OCI-LY3 (cell line): ENCODE results near the gene ZNF841.

Experiments used
- H2AFZ ChIP-seq: fragments of 200-600, 300-600 bp; shearing (Covaris generic); 2 replicates; pipeline ENCODE4 v1.6.0; 2014; ENCODE audit warnings: antibody characterized with exemption, low read depth, low read length
- H3K27ac ChIP-seq: fragments of 200-600, 300-600 bp; sonication (generic); 2 replicates; pipeline ENCODE4 v1.5.1; 2014; ENCODE audit warnings: mild to moderate bottlenecking, low read length, moderate library complexity, mixed read lengths
- H3K27me3 ChIP-seq: fragments of 200-600, 300-600 bp; sonication (generic); 2 replicates; pipeline ENCODE4 v1.6.1; 2014; ENCODE audit warnings: low read depth, low read length, mixed read lengths
- H3K36me3 ChIP-seq: fragments of 200-600, 300-600 bp; sonication (generic); replicated peaks from 2 replicates; pipeline ENCODE3; 2014; ENCODE audit warnings: low read depth, low read length, mixed read lengths
- H3K4me1 ChIP-seq: fragments of 300-600, 200-600 bp; sonication (generic); 2 replicates; pipeline ENCODE4 v1.6.1; 2014; ENCODE audit warnings: low read length, mixed read lengths
- H3K4me2 ChIP-seq: fragments of 200-600, 300-600 bp; sonication (generic); 2 replicates; pipeline ENCODE4 v1.6.1; 2014; ENCODE audit warnings: low read length, mixed read lengths
- H3K4me3 ChIP-seq: fragments of 300-600, 200-600 bp; sonication (generic); 2 replicates; pipeline ENCODE4 v1.5.1; 2014; ENCODE audit warnings: antibody characterized with exemption, mild to moderate bottlenecking, low read length, moderate library complexity
- H3K79me2 ChIP-seq: fragments of 300-600, 200-600 bp; shearing (Covaris generic); 2 replicates; pipeline ENCODE4 v1.6.1; 2014; ENCODE audit warnings: mild to moderate bottlenecking, low read length, mixed read lengths
- H3K9ac ChIP-seq: fragments of 300-600, 200-600 bp; shearing (Covaris generic); 2 replicates; pipeline ENCODE4 v1.6.0; 2014; ENCODE audit warnings: mild to moderate bottlenecking, low read length, moderate library complexity
- H3K9me3 ChIP-seq: fragments of 200-600, 300-600 bp; shearing (Covaris generic); 2 replicates; pipeline ENCODE4 v1.6.1; 2014; ENCODE audit warnings: low read length, mixed read lengths; ENCODE audit not compliant: insufficient read depth
- H4K20me1 ChIP-seq: fragments of 200-600, 300-600 bp; sonication (generic); 2 replicates; pipeline ENCODE4 v1.6.1; 2016; ENCODE audit warnings: low read length, mixed read lengths; ENCODE audit not compliant: insufficient read depth
- EZH2phosphoT487 ChIP-seq: fragments of 200-600 bp; shearing (Covaris generic); IDR thresholded peaks from 2 replicates; pipeline ENCODE4 v1.6.1; 2018; ENCODE audit warnings: antibody characterized with exemption, mixed run types, low read depth
- TF ChIP-seq, protein P1 (sequence below): fragments of 200-600, 300-600 bp; sonication (generic); IDR thresholded peaks from 2 replicates; pipeline ENCODE4 v1.5.1; 2014; ENCODE audit warnings: antibody characterized with exemption, low read length, low read depth

ZNF841 gene

DNA sequence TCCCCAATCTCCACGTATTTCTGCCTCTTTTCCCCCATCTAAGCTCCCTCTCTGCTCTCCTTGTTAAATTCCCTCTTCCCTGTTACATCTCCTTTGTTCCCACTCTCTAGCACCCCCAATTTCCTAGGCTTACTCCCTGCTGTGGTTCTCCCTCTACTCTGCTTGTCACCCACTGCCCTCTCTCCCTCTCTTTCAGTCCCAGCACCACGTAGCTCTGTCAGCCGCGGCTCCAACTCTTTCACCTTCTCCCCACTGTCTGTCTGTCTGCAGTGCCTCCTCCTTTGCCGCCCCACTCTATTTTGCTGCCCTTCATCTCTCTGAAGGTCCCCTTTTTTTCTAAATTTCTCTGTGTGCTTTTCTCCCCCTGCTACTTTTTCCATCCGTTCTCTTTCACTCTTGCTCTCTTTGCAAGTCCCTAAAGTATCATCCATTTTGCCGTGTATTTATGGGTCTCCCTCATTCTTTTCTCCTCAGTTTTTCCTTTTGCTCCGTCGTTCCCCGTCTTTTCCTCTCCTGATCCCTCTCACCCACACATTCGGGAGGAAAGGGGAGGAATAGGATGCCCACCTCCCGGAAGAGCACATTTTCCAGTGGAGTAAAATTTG lies 937 bp downstream of the ZNF841 start:
- no peaks in the 10 kb centered on the region for H3K36me3 ChIP-seq
- H3K27ac ChIP-seq, result no peak overlapping the region
- no peak overlapping the region for H2AFZ ChIP-seq
- no peaks in the 10 kb centered on the region for H3K27me3 ChIP-seq
- no peaks in the 10 kb centered on the region for H3K4me1 ChIP-seq
- H3K9me3 ChIP-seq, result peaks cover 12% of the 10 kb centered on the region; the same call in 1 of the 2 replicates
- no peak overlapping the region for H3K4me3 ChIP-seq
- no peaks in the 10 kb centered on the region for H4K20me1 ChIP-seq
- H3K79me2 ChIP-seq, result no peaks in the 10 kb centered on the region
- H3K9ac ChIP-seq, result no peak overlapping the region
- no peak overlapping the region for H3K4me2 ChIP-seq
- TF ChIP-seq, protein P1, sequence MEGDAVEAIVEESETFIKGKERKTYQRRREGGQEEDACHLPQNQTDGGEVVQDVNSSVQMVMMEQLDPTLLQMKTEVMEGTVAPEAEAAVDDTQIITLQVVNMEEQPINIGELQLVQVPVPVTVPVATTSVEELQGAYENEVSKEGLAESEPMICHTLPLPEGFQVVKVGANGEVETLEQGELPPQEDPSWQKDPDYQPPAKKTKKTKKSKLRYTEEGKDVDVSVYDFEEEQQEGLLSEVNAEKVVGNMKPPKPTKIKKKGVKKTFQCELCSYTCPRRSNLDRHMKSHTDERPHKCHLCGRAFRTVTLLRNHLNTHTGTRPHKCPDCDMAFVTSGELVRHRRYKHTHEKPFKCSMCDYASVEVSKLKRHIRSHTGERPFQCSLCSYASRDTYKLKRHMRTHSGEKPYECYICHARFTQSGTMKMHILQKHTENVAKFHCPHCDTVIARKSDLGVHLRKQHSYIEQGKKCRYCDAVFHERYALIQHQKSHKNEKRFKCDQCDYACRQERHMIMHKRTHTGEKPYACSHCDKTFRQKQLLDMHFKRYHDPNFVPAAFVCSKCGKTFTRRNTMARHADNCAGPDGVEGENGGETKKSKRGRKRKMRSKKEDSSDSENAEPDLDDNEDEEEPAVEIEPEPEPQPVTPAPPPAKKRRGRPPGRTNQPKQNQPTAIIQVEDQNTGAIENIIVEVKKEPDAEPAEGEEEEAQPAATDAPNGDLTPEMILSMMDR, result no peak
- TF ChIP-seq EZH2phosphoT487, result no peak

DNA sequence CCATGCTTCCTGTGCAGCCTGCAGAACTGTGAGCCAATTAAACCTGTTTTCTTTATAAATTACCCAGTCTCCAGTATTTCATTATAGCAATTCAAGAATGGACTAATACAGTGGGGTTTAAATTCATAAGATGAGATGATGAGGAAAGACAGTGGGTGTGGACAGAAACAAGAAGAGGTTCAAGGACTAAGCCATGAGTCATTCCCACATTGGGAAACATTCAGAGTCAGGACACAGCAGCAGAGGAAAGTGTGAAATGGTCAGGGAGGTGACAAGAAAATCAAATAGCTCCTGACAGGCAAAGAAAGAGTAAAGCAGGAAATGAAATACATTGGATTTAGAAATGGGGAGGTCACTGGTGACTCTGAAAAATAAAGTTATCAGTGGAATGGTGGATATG lies 9.1 kb downstream of the ZNF841 start:
- Histone ChIP-seq H3K36me3 (no peaks in the 10 kb centered on the region), H3K27me3 (no peaks in the 10 kb centered on the region), H3K9me3 (no peaks in the 10 kb centered on the region; the same call in none of the 2 replicates)

GRCh38 chr19:52070496-52070895 lies 25.1 kb downstream of the ZNF841 start:
- Histone ChIP-seq H4K20me1 (no peaks in the 10 kb centered on the region), H3K27me3 (no peaks in the 10 kb centered on the region), H3K79me2 (no peaks in the 10 kb centered on the region), H3K9me3 (peaks cover 30% of the 10 kb centered on the region), H3K4me2 (no peak overlapping the region), H3K27ac (no peak overlapping the region), H3K9ac (no peak overlapping the region), H3K36me3 (no peaks in the 10 kb centered on the region), H3K4me3 (no peak overlapping the region), H2AFZ (no peak overlapping the region), H3K4me1 (no peaks in the 10 kb centered on the region)
- TF ChIP-seq, protein P1, result no peak
- no peak for TF ChIP-seq EZH2phosphoT487

More for the DNA sequence above, 9.1 kb downstream of the ZNF841 start:
- TF ChIP-seq EZH2phosphoT487, result no peak
- TF ChIP-seq, protein P1, result no peak
- Histone ChIP-seq H3K27ac (no peak overlapping the region), H3K79me2 (no peaks in the 10 kb centered on the region), H4K20me1 (no peaks in the 10 kb centered on the region), H3K4me3 (no peak overlapping the region), H3K9ac (no peak overlapping the region), H3K4me1 (no peaks in the 10 kb centered on the region), H3K4me2 (no peak overlapping the region), H2AFZ (no peak overlapping the region)

- no peak overlapping the region for H3K9ac ChIP-seq
- H3K9me3 ChIP-seq, result peaks cover 36% of the 10 kb centered on the region
- H3K4me1 ChIP-seq, result no peaks in the 10 kb centered on the region
- no peak for TF ChIP-seq EZH2phosphoT487
- TF ChIP-seq, protein P1, result no peak
- H3K4me3 ChIP-seq, result no peak overlapping the region
- H3K27me3 ChIP-seq, result no peaks in the 10 kb centered on the region
- no peaks in the 10 kb centered on the region for H3K79me2 ChIP-seq
- H3K36me3 ChIP-seq, result no peaks in the 10 kb centered on the region
- H3K4me2 ChIP-seq, result no peak overlapping the region
- no peaks in the 10 kb centered on the region for H4K20me1 ChIP-seq
- H2AFZ ChIP-seq, result no peak overlapping the region
- H3K27ac ChIP-seq, result no peak overlapping the region
Measured at GRCh38 chr19:52069653-52070052, 25.9 kb downstream of the ZNF841 start.
